Subcutaneous adipose tissue (tissue), 4 donors: ENCODE data around the gene IDH3B. TPM values are rescaled to one million over a fixed set of nuclear protein-coding genes. Genes with fewer than 3 reads are reported as not detected.

Source experiments
- total RNA-seq, 4 donors: library from RNA; depleted of rRNA; stranded (reverse); fragments of >200 nt; gene quantifications; one replicate each; pipeline ENCODE4 v1.1.0, GENCODE V29; 2016
- TF ChIP-seq, protein P1 (sequence below): fragments of 450-650 bp; IDR thresholded peaks from one replicate; pipeline ENCODE4 v1.5.1; 2016; ENCODE audit warnings: low read depth, mild to moderate bottlenecking, control low read depth, antibody characterized with exemption, moderate library complexity

IDH3B gene
- total RNA-seq, 4 donors from 2014 or later = 77.0 to 167 (median 97.3) TPM

DNA sequence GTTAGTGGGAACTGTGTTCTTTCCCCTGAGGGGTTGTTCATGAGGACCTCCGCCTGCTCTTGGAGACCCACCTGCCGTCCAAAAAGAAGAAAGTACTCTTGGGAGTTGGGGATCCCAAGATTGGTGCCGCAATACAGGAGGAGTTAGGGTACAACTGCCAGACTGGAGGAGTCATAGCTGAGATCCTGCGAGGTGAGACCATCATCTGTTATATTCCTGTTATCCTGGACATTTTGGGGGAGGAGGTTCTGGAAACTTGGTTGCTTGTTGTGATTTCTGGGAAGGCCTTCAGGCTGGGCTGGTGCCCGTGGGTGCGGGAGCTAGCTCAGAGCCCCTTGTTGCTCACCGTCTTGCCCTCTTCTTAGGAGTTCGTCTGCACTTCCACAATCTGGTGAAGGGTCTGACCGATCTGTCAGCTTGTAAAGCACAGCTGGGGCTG lies 9.6 kb downstream of the IDH3B start:
- TF ChIP-seq, protein P1, sequence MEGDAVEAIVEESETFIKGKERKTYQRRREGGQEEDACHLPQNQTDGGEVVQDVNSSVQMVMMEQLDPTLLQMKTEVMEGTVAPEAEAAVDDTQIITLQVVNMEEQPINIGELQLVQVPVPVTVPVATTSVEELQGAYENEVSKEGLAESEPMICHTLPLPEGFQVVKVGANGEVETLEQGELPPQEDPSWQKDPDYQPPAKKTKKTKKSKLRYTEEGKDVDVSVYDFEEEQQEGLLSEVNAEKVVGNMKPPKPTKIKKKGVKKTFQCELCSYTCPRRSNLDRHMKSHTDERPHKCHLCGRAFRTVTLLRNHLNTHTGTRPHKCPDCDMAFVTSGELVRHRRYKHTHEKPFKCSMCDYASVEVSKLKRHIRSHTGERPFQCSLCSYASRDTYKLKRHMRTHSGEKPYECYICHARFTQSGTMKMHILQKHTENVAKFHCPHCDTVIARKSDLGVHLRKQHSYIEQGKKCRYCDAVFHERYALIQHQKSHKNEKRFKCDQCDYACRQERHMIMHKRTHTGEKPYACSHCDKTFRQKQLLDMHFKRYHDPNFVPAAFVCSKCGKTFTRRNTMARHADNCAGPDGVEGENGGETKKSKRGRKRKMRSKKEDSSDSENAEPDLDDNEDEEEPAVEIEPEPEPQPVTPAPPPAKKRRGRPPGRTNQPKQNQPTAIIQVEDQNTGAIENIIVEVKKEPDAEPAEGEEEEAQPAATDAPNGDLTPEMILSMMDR = no peak

DNA sequence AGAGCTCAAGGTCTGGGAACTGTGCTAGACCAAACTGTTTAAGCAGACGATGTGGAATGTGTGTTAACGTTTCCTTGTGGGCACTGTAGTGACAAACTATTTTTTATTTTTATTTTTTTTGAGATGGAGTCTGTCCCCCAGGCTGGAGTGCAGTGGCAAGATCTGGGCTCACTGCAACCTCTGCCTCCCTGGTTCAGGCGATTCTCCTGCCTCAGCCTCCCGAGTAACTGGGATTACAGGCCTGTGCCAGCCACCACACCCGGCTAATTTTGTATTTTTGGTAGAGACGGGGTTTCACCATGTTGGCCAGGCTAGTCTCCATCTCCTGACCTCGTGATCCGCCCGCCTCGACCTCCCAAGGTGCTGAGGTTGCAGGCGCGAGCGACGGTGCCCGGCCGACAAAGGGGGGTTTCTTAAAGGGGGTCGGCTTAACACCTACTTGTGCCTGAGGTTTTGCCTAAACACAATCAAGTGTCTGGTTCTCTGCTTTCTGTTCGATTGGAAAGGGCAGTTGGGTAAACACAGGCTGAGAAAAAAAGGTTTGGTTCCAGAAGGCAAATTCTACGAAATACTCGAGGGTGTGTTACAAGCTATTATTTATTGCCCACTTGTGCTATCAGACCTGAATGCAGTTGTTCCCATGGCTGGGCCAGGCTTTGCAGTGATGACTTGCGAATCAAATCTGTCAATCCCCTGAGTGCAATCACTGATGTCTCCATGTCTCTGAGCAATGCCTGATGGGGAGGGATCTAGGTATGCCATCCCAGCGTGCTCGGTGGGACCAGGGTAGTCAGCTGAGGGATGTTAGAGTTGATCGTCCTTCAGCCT lies 10.2 kb downstream of the IDH3B start:
- TF ChIP-seq, protein P1 = no peak

DNA sequence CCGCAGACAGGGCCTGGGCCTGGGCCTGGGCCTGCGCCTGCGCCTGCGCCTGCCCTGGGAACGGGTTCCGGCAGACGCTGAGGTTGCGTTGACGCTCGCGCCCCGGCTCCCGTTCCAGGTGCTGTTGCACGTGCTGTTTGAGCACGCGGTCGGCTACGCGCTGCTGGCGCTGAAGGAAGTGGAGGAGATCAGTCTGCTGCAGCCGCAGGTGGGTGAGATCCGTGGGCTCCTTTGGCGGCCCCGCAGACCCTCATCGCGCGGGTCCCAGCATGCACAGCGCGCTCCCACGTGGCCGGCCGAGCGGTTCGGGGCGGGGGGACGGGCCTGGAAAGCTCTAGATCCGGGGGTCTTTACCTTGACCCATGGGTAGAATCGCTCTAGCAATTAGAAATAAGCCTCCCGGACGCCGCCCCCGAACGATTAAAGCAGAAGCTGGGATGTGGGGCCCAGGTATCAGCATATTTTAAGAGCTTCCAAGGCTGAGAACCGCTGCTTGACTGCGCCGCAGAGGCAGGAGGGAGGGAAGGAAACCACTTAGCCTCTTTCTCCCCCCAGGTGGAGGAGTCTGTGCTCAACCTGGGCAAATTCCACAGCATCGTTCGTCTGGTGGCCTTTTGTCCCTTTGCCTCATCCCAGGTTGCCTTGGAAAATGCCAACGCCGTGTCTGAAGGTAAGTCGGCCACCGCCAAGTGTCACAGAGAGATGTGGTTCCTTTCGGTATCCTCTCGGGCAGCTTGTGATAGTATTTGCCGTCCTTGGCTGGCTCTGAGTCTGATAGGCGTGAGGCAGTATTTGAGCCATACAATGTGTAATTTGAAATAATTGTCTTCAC lies 11.1 kb downstream of the IDH3B start:
- TF ChIP-seq, protein P1 = no peak

DNA sequence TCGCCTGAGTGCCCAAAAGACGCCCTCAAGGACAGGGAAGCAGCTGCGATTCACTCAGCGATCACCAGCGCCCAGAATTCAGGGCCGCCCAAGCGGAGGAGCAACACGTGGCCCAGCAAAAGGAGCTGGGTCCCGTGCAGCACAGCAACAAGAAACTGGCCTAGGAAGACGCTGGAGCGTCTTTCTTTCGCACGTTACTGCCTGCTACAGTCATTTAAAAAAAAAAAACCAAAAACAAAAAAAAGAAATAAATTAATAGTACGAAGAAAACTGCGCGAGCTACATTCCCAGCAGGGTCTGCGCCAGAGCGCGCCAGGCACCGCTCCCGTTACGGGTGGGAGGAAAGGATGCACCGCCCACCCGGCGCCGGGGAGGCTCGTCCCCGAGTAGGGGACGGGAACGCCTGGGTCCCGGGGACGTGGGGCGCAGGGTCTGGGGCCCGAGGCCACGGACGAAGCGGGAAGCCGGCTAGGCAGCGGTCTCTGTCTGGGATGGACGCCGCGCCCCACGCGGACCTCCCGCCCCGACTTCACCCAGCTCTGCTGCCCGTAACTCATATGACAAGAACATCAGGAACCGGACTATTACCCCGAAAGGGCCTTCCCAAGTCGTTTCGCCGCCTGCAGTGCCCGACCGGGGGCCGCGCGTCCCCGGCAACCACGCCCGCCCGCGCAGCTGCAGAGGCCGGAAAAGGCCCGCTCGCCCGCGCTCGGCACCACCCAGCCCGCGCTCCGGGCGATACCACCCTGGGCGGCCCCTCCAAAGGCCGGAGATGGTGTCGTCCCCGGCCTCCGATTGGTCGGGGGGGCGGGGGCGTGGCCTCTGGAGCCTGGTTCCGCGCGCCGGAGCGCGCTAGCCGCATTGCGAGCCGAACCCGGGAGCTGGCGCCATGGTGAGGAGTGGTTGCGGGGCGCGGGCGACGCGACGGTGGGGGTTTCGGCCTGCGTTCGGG lies 12.0 kb downstream of the IDH3B start, which contains the start of gene NOP56:
Gene NOP56 (plus strand): TSS at position 861 of the 952 bp plus-strand sequence. CDS start 29 bp downstream, at position 890.
- TF ChIP-seq, protein P1 = no peak

DNA sequence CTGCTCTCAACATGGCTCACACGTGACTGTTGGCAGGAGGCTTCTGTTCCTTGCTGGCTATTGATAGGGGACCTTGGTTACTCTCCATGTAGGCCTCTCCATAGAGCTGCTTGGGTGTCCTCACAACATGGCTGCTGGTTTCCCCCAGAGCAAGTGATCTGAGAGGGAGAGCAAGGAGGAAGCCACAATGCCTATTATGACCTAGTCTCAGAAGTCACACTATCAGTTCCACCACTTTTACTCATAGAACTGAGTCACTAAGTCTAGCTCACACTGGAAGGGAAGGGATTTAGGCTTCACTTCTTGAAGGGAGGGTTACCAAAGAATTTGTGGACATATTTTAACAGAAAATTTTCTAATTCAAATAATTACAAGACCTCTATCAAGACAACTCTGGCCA lies 20.3 kb downstream of the IDH3B start:
- TF ChIP-seq, protein P1 = no peak

DNA sequence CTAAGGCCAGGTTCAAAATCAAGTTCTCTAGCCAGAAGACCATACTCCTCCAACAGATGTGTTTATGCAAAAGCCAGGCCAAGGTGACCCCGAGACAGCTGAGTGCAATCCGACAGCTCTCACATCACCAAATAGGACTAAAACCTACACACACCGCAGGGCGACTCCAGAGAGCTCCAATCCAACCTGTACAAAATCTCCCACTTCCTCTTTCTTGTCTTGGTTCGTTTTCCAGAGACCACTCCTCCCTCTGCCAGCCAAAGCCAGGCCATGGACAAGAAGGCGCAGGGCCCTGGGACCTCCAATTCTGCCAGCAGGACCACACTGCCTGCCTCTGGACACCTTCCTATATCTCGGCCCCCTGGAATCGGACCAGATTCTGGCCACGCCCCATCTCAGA lies 23.1 kb downstream of the IDH3B start:
- TF ChIP-seq, protein P1 = no peak
